Right lobe of liver (tissue), 4 donors: ENCODE results near the gene MPPED1.

Experiments
- POLR2A ChIP-seq: fragments of 450-650 bp; IDR thresholded peaks from one replicate; pipeline ENCODE4 v1.6.1; 2017; ENCODE audit warnings: antibody characterized with exemption, mild to moderate bottlenecking
- TF ChIP-seq, protein P1 (sequence below), 4 donors: fragments of 200-600 bp in 3 of 4; fragments of 450-650 bp in 1 of 4; IDR thresholded peaks; one replicate each; pipeline versions ENCODE4 v1.5.1 to v1.8.0; 2016 to 2022; ENCODE audit warnings: antibody characterized with exemption in 4 of 4, mild to moderate bottlenecking in 2 of 4
- donor health status: DM: no; HTN: no; CAD: no.
- donor health status: DM: no; HTN: no; CAD: no.
- donor health status: DM: no; HTN: yes; CAD: no.

DNA sequence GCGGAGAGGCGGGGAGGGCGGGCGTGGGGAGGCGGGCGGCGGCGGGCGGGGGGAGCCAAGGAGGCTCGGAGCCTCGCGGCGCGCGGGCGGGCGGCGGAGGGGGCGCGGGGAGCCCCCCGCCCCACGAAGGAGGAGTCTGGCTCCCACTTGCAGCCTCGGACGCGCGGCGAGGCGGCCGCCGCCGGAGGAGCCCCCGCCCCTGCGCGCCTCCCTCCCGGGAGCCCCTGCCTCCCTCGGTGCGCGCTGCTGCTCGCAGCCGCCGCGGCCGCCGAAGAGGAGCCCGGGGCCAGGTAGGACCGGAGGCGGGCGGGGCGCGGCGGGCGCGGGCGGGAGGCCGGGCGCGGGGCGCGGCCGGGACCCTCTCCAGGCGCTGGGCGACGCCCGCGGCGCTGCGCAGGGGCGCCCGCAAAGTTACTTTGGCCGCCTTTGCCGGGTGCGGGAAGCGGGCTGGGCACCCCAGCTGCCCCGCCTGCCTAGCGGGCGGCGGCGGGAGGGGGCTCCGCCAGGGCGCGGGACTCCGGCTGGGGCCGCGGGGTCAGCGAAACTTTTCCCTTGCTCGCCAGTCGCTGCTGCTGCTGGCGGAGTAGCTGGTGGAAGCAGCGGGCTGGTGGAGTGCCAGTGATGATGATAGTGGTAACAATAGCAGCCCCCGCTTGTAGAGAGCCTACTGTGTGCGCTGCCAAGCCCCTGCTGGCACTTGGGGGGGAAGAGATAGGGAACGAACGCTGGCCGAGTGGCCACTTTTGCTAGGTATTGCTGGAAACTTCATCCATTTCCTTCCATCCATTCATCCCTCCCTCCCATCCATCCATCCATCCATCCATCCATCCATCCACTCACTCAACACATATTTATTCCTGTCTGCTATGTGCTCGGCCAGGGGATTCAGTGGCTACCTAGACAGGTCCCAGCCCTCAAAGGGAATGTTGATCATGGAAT is at the start of gene MPPED1:
- TF ChIP-seq, protein P1, sequence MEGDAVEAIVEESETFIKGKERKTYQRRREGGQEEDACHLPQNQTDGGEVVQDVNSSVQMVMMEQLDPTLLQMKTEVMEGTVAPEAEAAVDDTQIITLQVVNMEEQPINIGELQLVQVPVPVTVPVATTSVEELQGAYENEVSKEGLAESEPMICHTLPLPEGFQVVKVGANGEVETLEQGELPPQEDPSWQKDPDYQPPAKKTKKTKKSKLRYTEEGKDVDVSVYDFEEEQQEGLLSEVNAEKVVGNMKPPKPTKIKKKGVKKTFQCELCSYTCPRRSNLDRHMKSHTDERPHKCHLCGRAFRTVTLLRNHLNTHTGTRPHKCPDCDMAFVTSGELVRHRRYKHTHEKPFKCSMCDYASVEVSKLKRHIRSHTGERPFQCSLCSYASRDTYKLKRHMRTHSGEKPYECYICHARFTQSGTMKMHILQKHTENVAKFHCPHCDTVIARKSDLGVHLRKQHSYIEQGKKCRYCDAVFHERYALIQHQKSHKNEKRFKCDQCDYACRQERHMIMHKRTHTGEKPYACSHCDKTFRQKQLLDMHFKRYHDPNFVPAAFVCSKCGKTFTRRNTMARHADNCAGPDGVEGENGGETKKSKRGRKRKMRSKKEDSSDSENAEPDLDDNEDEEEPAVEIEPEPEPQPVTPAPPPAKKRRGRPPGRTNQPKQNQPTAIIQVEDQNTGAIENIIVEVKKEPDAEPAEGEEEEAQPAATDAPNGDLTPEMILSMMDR (IDR thresholded peaks at IDR 0.05): no peak
- TF ChIP-seq POLR2A: no peak
